HEK293 (cell line): ENCODE measurements around the gene HADHA.
A peak's percentile ranks its signal among the peaks of the same experiment; 100 is the strongest.

Experiments
- CTCF ChIA-PET: fragments of 350-600 bp; formaldehyde crosslinking; extraction: SDS; loops from one replicate; lab custom pipeline; 2021; ENCODE audit warnings: antibody characterized with exemption; lab: Yijun Ruan, JAX
- POLR2A ChIA-PET: fragments of 300-600 bp; formaldehyde crosslinking; extraction: SDS; loops from one replicate; lab custom pipeline; 2020; ENCODE audit warnings: antibody characterized with exemption, inconsistent platforms; lab: Yijun Ruan, JAX
- H3K27ac ChIP-seq: fragments of 200-500 bp; sonication (Bioruptor generic); 2 replicates; pipeline ENCODE4 v1.5.1; 2014; ENCODE audit warnings: low read depth, low read length, control low read depth, inconsistent platforms; ENCODE audit errors: extremely low read depth
- H3K36me3 ChIP-seq, 2 experiments: fragments of 200-500 bp in 1 of 2; sonication (Bioruptor generic) in 1 of 2; 1 replicate in 1 of 2; 2 replicates in 1 of 2; pipeline ENCODE4 v1.5.1; 2014 to 2017; ENCODE audit warnings: inconsistent platforms in 2 of 2, low read length in 2 of 2; ENCODE audit not compliant: control insufficient read depth in 2 of 2, insufficient read depth in 1 of 2
- H3K4me1 ChIP-seq: fragments of 200-500 bp; sonication (Bioruptor generic); 2 replicates; pipeline ENCODE4 v1.5.1; 2014; ENCODE audit warnings: mild to moderate bottlenecking, low read length, inconsistent platforms; ENCODE audit not compliant: control insufficient read depth, insufficient read depth
- H3K4me3 ChIP-seq: 2 replicates; pipeline ENCODE4 v1.5.1; 2011; ENCODE audit warnings: low read depth, mild to moderate bottlenecking, control low read depth, low read length, moderate library complexity
- H3K9me3 ChIP-seq: fragments of 200-500 bp; sonication (Bioruptor generic); 2 replicates; pipeline ENCODE4 v1.5.1; 2014; ENCODE audit warnings: low read depth, low read length, inconsistent platforms; ENCODE audit not compliant: control insufficient read depth, insufficient read depth
- AEBP2 ChIP-seq: fragments of 450-650 bp; formaldehyde crosslinking; IDR thresholded peaks from 2 replicates; pipeline ENCODE4 v1.5.1; 2016; ENCODE audit warnings: missing biosample characterization, missing genetic modification characterization, borderline replicate concordance
- EGR2 ChIP-seq: fragments of 450-650 bp; formaldehyde crosslinking; IDR thresholded peaks from 2 replicates; pipeline ENCODE4 v1.5.1; 2016; ENCODE audit warnings: low read depth, missing biosample characterization, missing genetic modification characterization
- RBAK ChIP-seq: fragments of 450-650 bp; formaldehyde crosslinking; IDR thresholded peaks from 2 replicates; pipeline ENCODE4 v1.5.1; 2016; ENCODE audit warnings: missing biosample characterization, missing genetic modification characterization
- ZBTB7A ChIP-seq: fragments of 450-650 bp; formaldehyde crosslinking; IDR thresholded peaks from 2 replicates; pipeline ENCODE4 v1.5.1; 2016; ENCODE audit warnings: low read depth, missing biosample characterization, missing genetic modification characterization
- ZFP37 ChIP-seq: fragments of 450-650 bp; formaldehyde crosslinking; IDR thresholded peaks from 2 replicates; pipeline ENCODE4 v1.5.1; 2016; ENCODE audit warnings: missing biosample characterization, missing genetic modification characterization
- ZFP69B ChIP-seq: fragments of 450-650 bp; formaldehyde crosslinking; IDR thresholded peaks from 2 replicates; pipeline ENCODE4 v1.5.1; 2016; ENCODE audit warnings: missing biosample characterization, missing genetic modification characterization
- ZNF10 ChIP-seq: fragments of 450-650 bp; formaldehyde crosslinking; IDR thresholded peaks from 2 replicates; pipeline ENCODE4 v1.5.1; 2017; ENCODE audit warnings: missing biosample characterization, missing genetic modification characterization
- ZNF112 ChIP-seq: fragments of 450-650 bp; formaldehyde crosslinking; IDR thresholded peaks from 2 replicates; pipeline ENCODE4 v1.5.0; 2017; ENCODE audit warnings: missing biosample characterization, missing genetic modification characterization
- ZNF155 ChIP-seq: fragments of 450-650 bp; formaldehyde crosslinking; IDR thresholded peaks from 2 replicates; pipeline ENCODE4 v1.5.1; 2016; ENCODE audit warnings: missing biosample characterization, missing genetic modification characterization
- ZNF157 ChIP-seq: fragments of 450-650 bp; formaldehyde crosslinking; IDR thresholded peaks from 2 replicates; pipeline ENCODE4 v1.5.1; 2016; ENCODE audit warnings: missing biosample characterization, missing genetic modification characterization
- ZNF202 ChIP-seq: fragments of 450-650 bp; formaldehyde crosslinking; IDR thresholded peaks from 2 replicates; pipeline ENCODE4 v1.5.1; 2016; ENCODE audit warnings: missing biosample characterization, missing genetic modification characterization, borderline replicate concordance
- ZNF214 ChIP-seq: fragments of 450-650 bp; formaldehyde crosslinking; IDR thresholded peaks from 2 replicates; pipeline ENCODE4 v1.5.1; 2017; ENCODE audit warnings: missing biosample characterization, mild to moderate bottlenecking, missing genetic modification characterization, borderline replicate concordance
- ZNF239 ChIP-seq: fragments of 450-650 bp; formaldehyde crosslinking; IDR thresholded peaks from 2 replicates; pipeline ENCODE4 v1.5.1; 2016; ENCODE audit warnings: missing biosample characterization, missing genetic modification characterization
- ZNF280C ChIP-seq: fragments of 450-650 bp; formaldehyde crosslinking; IDR thresholded peaks from 2 replicates; pipeline ENCODE4 v1.5.1; 2016; ENCODE audit warnings: missing biosample characterization, missing genetic modification characterization
- ZNF302 ChIP-seq: fragments of 450-650 bp; formaldehyde crosslinking; IDR thresholded peaks from 2 replicates; pipeline ENCODE4 v1.5.1; 2016; ENCODE audit warnings: missing biosample characterization, missing genetic modification characterization, low read depth
- ZNF394 ChIP-seq: fragments of 450-650 bp; formaldehyde crosslinking; IDR thresholded peaks from 2 replicates; pipeline ENCODE4 v1.5.1; 2016; ENCODE audit warnings: missing biosample characterization, missing genetic modification characterization, mild to moderate bottlenecking, moderate library complexity, borderline replicate concordance
- ZNF404 ChIP-seq: fragments of 450-650 bp; formaldehyde crosslinking; IDR thresholded peaks from 2 replicates; pipeline ENCODE4 v1.5.1; 2017; ENCODE audit warnings: missing biosample characterization, missing genetic modification characterization
- ZNF473 ChIP-seq: fragments of 450-650 bp; formaldehyde crosslinking; IDR thresholded peaks from 2 replicates; pipeline ENCODE4 v1.5.1; 2017; ENCODE audit warnings: missing biosample characterization, missing genetic modification characterization
- ZNF645 ChIP-seq: fragments of 450-650 bp; formaldehyde crosslinking; IDR thresholded peaks from 2 replicates; pipeline ENCODE4; 2016; ENCODE audit warnings: missing biosample characterization, missing genetic modification characterization
- ZNF777 ChIP-seq: fragments of 450-650 bp; formaldehyde crosslinking; IDR thresholded peaks from 2 replicates; pipeline ENCODE4 v1.5.1; 2017; ENCODE audit warnings: missing biosample characterization, missing genetic modification characterization, borderline replicate concordance
- ZNF830 ChIP-seq: fragments of 450-650 bp; IDR thresholded peaks from 2 replicates; pipeline ENCODE4 v1.5.0; 2018; ENCODE audit warnings: missing biosample characterization, missing genetic modification characterization, low read depth, mild to moderate bottlenecking, moderate library complexity
- ZNF837 ChIP-seq: fragments of 450-650 bp; formaldehyde crosslinking; IDR thresholded peaks from 2 replicates; pipeline ENCODE4 v1.5.1; 2016; ENCODE audit warnings: missing biosample characterization, missing genetic modification characterization
- ZSCAN5A ChIP-seq: fragments of 450-650 bp; formaldehyde crosslinking; IDR thresholded peaks from 2 replicates; pipeline ENCODE4 v1.5.1; 2016; ENCODE audit warnings: missing biosample characterization, missing genetic modification characterization

HADHA gene

GRCh38 chr2:26185954-26186770 lies 58.3 kb downstream of the HADHA start:
- TF ChIP-seq ZSCAN5A (tag by site-specific recombination) (no peak), ZNF394 (tag by site-specific recombination) (no peak), AEBP2 (tag by site-specific recombination) (no peak), RBAK (tag by site-specific recombination) (no peak), ZNF10 (no peak), ZNF473 (tag by site-specific recombination) (no peak), ZNF777 (tag by site-specific recombination) (no peak), ZNF202 (tag by site-specific recombination) (no peak), ZNF302 (tag by site-specific recombination) (no peak), ZFP69B (tag by site-specific recombination) (no peak), ZNF837 (tag by site-specific recombination) (no peak), ZFP37 (no peak)
- TF ChIP-seq, all 188 proteins: peak for 0
- Histone ChIP-seq H3K4me1 (no peaks in the 10 kb centered on the region), H3K9me3 (no peaks in the 10 kb centered on the region), H3K4me3 (no peak overlapping the region), H3K27ac (no peak overlapping the region), H3K36me3 (peaks cover 0 to 62% of the 10 kb centered on the region in 2 experiments; a peak in 1 of 3 replicates)
- ChIA-PET POLR2A (no interaction called here), CTCF (interaction anchor here (0.5 kb wide), 1 partner anchor 146 kb away, joined by 5 read pairs; no protein-coding TSS in a partner anchor)

GRCh38 chr2:26185304-26185928 lies 59.0 kb downstream of the HADHA start:
- ChIA-PET POLR2A (no interaction called here), CTCF (no interaction called here)
- Histone ChIP-seq H3K4me3 (no peak overlapping the region), H3K9me3 (no peaks in the 10 kb centered on the region), H3K27ac (no peak overlapping the region), H3K4me1 (no peaks in the 10 kb centered on the region), H3K36me3 (peaks cover 0 to 56% of the 10 kb centered on the region in 2 experiments; a peak in 1 of 3 replicates)
- TF ChIP-seq ZNF157 (no peak), ZNF239 (tag by site-specific recombination) (peak; percentile 93)

GRCh38 chr2:26184555-26185303 lies 59.7 kb downstream of the HADHA start:
- H3K4me3 ChIP-seq = no peak overlapping the region
- TF ChIP-seq ZNF155 (tag by site-specific recombination) (no peak), ZNF280C (tag by site-specific recombination) (no peak), ZNF404 (tag by site-specific recombination) (no peak), EGR2 (tag by site-specific recombination) (no peak), ZBTB7A (no peak), ZNF645 (no peak), ZNF112 (tag by site-specific recombination) (no peak), ZNF214 (no peak), ZNF830 (tag by site-specific recombination) (no peak)

More at GRCh38 chr2:26184555-26185303, 59.7 kb downstream of the HADHA start:
- Histone ChIP-seq H3K9me3 (no peaks in the 10 kb centered on the region), H3K27ac (no peak overlapping the region), H3K4me1 (no peaks in the 10 kb centered on the region), H3K36me3 (peaks cover 0 to 54% of the 10 kb centered on the region in 2 experiments; a peak in 1 of 3 replicates)
- CTCF ChIA-PET = no interaction called here
- POLR2A ChIA-PET = no interaction called here
